ENCODE measurements around the gene TPM1.

Gene TPM1

DNA sequence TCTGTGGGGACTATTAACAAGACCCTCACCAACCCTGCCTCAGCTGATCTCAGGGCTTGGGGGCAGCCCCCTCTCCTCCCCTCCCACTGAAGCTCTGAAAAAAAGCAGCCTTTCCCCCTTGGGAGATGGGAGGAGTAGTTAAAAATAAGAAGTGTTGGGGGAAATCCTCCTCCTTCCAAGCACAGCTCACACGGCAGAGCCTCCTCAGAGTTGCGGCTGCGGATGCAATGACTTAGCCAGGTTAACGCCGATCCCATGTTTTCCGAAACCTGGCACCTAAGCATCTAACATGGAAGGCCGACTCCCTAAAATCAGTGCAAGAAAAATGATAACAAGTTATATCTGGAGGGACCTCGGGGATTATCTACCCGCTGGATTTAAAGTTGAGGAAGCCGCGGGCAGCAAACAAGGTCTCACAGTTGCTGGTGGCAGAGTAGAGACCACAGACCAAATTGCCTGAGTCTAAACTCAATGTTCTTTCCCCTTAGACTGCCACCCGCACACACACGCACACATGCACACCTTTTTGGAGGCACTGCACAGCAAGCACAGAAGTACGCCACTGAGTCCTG, 1.1 kb upstream of the TPM1 start:
- DNase-seq (ENCODE audit: low spot score) = no peak

DNA sequence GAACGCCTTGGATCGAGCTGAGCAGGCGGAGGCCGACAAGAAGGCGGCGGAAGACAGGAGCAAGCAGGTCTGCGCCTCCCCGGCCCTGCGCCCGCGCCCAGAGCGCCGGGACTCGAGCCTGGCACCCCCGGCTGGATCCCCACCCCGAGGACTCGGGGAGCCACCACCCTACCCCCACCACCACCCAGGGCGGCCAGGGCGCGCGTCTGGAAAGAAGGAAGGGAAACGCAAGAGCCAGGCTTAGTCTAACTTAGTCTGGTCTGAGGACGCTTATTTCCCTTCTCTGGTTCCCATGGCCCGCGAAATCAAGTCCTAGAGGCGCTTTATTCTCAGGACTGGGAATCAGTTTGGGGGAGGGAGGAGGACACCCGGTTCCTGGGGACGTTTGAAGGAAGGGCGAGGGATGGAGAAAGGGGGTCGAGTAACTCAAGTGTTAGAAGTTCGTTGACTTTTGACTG, 359 bp downstream of the TPM1 start:
- no peak for DNase-seq (ENCODE audit: low spot score)

DNA sequence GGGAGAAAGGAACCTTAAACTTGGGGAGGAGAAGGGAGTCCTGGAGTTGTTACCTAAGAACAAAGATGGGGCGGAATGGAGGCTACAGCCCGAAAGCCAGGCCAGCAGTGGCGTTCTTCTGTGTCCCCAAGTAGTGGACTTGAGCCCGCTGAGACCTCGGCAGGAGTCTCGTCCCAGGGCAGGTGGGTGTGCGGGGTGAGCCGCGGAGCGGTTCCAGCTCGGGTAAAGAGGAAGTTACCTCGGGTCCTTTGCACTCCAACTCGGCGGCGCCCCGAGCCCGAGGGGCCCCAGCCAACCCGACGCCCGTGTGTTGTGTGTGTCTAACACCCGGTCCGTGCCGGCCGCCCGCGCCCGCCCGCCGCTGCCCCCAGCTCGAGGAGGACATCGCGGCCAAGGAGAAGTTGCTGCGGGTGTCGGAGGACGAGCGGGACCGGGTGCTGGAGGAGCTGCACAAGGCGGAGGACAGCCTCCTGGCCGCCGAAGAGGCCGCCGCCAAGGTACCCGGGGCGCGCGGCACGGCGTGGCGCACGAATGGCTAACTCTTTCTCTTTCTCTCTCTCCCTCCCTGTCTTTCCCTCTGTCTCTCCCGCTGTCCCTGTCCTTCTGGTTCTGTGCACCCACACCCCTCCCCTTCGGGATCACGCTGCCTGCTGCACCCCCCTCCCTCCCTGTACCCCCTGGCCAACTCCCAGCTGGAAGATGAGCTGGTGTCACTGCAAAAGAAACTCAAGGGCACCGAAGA, 959 bp downstream of the TPM1 start:
- peak; percentile 11 for DNase-seq (ENCODE audit: low spot score)

DNA sequence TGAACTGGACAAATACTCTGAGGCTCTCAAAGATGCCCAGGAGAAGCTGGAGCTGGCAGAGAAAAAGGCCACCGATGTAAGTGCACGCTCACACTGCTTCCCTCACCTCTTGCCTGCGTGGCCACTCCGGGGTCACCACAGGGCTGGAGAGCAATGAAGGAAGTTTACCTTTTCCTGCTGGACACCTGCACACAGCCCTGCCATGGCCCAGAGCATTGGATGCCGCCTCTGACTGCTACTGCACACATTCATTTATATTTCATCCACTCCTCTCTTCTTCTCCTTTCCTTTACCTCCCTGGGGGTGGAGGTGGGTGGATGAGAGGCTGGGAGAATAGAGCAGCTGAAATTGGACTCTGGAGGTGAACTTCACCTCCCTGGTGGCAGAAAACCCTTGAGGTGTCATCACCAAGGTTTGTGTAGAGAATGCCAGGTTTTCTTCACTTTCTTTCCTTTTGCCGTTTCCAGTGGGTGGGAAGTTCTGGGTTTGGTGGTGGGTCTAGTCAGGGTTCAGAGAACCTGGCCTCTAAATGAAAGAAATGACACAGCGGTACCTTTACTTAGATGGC, 1.6 kb downstream of the TPM1 start:
- DNase-seq (ENCODE audit: low spot score) = no peak

DNA sequence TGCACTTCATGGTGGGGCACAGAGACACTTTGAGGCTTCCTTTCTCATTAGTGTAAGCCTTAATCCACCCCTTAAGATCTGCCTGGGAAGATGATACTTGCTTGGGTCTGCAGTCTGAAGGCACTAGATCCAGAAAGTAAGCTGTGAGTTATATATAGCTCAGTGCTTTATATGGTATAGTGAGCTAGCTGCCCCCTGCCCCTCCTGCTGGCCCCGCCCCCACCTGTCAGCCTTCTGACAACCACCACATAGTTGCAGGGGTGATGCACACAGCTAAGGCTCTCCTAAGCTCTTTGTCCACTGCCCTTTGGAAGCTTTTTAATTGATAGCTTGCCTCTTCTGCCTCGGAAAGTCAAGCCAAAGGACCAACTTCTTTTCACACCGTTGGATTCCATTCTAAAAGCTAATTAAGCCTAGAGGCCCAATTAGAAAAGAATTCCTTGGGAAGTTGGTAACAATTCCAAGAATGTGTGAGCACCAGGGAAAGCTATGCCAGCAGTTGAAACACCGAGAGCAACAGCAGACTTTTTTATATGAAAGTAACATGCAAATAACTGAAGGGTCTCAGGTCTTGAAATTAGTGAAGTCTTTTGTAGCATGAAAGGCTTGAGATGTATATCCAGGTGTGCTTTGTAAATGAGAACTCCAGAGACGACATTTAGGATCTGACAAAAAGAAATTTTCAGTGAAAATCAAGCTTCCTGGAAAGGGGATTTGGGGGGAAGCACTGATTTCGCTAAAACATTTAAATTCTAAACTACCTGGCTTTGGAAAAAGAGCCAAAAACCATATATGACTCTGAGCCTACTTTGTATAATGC, 2.3 kb downstream of the TPM1 start:
- no peak for DNase-seq (ENCODE audit: low spot score)

DNA sequence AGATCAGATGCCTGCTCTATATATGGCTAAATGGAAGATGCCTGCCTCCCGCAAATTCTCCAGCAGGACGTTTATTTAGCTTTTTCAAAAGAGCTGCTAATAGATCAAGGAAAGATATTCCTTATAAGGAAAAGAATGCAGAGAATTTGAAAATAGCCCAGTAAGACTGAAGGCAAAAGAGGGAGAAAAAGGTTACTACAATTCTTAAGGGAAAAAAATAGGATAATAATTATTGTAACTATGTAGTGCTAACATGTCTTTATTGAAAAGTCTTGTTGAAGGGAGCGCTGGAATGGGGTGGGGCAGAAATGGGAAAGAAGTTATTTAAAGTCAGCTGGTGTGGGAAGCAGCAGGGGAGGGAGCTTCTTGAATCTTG, 2.9 kb downstream of the TPM1 start:
- DNase-seq (ENCODE audit: low spot score) = no peak

DNA sequence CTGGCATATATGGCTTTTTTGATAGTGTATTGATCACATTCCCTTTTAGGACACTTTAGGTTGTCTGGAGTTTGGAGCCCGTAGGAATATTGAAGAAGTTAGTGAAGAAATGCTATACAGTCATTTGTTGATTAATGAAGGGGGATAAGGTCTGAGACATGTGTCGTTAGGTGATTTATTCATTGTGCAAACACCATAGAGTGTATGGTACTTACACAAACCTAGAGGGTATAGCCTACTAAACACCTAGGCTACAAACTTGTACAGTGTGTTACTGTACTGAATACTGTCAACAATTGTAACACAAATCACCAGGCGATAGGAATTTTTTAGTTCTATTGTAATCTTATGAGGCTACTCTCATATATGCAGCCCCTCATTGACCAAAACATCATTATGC, 3.3 kb downstream of the TPM1 start:
- no peak for DNase-seq (ENCODE audit: low spot score)

DNA sequence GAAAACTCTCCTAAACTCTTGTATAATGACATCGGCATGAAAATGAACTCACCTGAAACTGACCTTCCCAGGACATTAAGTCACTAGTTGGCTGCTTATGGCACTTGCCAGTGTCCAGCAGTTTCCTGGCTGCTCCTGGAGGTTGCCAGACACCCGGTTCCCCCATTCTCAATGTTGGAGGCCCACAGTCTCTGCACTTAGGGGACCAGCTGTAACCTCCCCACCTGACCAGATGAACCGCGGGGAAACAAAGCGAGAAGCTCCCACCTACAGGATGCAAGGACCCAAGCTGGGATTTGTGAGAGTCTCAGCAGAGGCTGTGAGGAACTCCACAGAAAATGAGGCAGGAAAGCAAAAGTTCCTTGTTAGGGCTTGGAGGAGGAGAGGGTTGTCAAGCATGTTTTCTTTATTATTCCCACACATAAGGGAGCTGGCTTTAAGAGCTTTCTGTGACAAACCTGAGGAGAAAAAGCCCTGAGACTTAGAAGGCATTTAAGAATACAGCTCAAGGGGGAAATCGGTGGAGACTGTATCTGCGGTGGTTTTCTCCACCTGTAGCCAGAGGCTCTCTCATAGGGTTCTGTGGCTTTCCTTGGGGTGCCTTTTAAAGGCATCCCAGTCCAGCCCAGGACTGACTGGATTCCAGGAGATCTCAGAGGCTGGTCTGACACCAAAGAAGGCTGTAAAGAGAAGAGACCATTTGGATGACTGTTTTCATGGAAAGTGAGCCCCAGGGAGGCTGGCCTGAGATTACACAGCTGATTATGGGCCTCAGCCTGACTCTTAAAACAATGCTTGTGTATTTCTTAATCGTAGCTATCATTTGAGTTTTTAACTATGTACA, 4.6 kb downstream of the TPM1 start:
- DNase-seq (ENCODE audit: low spot score) = no peak

DNA sequence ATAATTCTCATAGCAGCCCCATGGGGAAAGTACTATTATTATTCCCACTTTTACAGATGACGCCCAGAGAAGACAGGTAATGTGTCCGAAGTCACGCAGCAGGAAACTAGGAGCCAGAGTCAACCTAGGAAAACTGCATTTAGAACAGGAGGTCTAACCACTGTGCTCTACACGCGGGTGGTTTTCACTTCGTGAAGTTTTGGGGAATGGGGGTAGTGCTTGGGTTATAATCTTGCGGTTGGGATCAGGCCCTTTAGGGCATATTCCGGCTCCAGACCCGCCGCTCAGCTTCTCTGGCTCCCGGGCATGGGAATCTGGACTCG, 5.2 kb downstream of the TPM1 start:
- DNase-seq (ENCODE audit: low spot score) = no peak

DNA sequence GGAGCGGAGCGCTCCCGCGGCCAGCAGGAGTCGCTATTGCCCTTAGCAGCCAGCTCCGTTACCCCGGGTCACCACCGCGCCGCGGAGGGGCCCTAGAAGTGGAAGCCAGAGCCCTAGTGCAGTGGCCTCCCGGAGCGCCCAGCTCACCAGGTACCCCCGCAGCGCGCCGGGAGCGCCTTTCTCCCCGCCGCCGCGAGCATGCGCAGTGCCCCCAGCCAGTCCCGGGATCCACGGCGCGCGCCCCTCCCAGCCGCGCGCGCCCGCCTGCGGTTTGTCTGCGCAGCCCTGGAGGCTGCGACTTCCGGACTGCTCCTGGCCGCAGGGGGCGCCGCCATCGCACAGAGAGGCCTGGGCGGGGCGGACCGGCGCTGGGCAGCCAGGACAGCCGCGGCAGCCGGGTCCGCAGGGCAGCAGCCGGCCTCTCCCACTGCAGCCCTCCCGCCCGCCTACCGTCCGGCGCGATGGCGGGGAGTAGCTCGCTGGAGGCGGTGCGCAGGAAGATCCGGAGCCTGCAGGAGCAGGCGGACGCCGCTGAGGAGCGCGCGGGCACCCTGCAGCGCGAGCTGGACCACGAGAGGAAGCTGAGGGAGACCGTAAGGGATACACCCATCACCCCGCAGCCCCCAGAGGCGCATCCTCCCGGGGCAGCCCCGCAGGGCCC, 5.7 kb downstream of the TPM1 start:
- DNase-seq (ENCODE audit: low spot score) = peak; percentile 90

DNA sequence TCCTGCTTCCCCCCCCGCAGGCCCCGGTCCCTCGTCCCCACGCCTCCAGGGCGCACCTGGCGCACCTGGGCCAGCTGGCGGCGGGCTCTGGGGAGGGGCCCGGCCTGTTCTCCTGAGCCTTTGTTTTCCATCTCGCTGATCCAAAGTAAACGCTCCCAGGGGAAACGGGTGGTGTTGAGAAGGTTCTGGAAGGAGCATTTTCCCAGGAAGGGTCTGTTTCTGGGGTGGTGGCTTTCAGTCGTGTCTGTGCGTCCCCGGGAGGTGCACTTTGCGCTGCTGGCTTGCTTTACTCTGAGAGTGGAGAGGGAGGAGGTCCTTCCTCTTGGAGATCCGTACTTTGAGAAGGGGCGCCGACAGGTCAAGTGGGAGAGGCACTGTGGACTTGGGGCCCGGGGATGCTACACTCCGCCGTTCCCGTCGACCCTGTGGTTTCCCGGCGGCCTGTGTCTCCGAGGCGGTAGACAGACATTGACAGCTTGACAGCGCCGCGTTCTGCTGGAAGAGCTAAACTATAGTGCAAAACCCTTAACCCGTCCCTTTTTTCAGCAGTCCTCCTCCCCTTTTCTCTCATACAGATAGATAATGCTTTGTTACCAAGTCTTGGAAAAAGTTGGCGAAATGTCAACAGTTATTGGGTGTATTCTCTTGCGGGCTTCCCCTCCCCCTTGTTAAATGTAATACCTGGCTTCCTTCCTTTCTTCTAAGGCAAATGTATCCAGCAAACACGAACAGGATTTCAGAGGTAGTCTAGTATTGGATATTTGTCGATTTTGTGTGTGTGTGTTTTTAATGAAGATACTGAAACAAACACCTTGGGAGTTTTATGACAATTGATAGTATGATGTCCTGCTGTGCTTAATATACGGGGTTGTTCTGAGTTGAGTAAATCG, 6.5 kb downstream of the TPM1 start:
- DNase-seq (ENCODE audit: low spot score) = peak; percentile 54

DNA sequence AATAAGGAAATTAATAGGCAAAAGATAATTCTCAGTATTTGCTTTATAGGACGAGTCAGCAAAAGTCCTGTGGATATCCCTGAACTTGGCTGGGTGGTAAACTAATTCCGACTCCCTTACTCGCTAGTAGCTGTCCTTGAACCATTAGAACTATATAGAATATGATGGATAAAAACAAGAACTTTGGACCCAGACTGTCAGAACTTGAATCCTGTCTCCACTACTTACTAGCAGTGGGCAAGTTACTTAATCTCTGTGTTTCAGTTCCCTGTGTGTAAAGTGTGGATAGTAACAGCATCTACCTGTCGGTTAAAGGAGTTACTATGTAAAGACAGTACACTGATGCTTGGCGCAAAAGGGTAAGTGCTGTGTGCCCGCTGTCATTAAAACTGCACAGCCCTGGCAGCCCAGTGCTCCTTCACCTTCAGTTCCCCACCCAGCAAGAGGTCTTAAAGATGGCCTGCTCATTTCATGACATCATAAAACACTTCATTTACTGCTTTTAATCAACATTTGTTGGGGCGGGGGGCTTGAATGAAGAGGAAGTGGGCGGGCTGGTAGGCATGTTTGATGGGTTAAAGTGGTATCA, 7.3 kb downstream of the TPM1 start:
- DNase-seq (ENCODE audit: low spot score) = no peak

DNA sequence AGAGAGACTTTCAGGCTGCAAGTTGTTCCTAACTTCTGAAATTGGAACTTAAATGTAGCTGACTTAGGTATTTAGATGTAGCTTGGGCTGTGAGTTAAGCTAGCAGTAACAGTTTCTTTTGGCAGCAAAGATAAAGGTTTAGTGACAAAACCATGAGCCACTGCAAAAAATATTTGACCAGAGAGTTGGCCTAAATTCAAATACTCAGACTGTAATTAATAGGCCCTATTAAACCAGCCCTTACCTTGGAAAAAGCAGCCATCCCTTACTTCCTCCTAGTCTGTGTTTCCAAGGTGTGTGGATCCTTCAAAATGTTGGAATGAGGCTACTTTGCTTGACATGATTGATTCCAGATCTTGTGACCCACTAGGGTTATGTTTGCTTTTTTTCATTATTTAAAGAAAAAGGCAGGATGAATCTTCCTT, 8.2 kb downstream of the TPM1 start:
- DNase-seq (ENCODE audit: low spot score) = no peak

DNA sequence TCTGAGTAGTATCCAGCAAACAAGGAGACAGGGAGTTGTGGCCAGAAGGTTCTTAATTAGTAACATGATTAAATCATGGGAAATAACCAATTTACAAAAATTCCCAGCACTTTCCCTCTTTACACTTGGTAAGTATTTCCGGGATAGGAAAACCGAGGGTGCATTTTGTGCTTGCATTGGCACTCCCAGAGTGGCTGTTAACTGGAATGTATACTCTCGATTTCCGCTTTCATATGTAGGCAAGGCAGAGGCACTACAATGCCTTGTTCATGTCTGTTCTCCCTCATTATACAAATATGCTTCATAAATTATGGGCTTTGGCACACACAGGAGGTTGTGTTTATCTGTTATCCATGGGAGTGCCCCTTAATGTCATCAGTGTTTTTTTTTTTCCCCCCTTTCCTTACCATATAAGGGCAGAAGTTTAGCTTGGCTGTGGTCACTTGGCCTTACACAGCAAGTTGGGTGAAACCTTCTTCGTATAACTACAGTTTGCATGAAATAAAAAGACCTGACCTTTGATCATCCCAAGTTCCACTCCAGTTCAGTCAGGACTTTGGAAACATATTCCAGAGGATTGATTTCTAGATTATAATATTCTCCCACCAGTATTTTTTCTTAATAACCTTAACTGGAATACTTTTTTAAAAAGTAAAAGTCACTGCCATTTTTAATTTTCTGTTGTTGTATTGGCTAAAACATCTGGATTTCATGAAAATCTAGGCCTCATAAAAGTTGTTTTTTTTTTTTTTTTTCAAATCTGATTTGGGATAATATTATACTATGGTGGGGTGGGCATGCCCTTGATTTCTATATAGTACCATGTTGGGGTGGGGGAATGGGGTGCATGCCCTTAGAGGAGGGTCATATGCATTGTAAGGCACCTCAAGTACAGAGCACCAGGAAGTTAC, 8.9 kb downstream of the TPM1 start:
- DNase-seq (ENCODE audit: low spot score) = peak; percentile 90

DNA sequence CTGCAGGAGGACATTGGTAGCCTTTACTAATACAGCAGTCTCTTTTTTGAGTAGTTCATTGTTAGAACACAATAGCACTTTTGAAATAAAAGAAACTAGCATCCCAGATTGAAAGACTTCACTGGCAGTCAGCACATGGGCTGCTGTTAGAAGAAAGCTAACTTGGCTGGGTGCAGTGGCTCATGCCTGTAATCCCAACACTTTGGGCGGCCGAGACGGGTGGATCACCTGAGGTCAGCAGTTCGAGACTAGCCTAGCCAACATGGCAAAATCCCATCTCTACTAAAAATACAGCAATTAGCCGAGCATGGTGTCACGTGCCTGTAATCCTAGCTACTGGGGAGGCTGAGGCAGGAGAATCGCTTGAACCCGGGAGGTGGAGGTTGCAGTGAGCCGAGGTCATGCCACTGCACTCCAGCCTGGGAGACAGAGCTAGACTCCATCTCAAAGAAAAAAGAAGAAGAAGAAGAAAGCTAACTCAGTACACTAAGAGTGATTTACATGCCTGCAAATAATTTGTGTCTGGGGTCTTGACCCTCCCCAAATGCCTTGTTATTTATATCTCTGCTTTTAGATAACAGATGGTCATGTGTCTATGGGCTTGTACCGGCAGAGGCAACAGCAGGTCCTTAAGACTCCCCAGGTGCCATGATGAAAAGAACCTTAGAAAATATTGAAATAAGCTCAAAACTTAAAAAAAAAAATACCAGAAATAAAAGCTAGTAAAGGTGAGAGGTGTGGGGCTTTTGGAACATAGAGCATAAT, 9.7 kb downstream of the TPM1 start:
- no peak for DNase-seq (ENCODE audit: low spot score)

DNA sequence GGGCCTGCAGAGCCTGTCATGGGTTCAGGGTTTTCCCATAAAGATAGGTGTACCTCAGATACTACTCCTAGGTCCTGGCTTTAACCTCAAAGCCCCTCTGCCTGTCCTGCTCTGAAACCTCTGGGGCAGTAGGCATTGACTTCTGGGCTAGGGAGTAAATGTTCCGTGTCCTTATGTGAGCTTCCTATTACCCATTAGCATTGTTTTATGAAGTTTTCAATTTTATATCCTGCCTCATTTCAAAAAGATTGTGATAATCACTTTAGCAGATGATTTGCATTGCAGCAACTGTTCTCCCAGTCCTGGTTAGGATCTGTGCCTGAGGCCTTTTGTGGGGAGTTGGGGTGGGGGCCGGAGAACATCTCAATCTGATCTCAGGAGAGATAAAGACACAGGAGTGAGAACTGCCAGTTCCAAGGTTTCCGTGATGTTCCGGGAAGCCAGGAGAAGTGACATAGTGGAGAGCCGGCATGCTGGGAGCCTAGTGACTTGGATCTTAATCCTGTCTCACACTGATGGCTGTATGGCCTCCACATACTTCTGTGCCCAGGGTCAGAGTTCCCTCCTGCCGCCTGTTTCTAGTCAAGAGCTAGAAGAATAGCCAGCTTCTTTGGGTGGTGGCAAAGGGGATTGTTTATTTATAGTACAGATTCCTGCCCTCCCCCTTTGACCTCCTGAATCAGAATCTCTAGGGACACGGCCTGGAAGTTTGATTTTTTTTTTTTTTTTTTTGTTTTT, 10.6 kb downstream of the TPM1 start:
- DNase-seq (ENCODE audit: low spot score) = no peak

DNA sequence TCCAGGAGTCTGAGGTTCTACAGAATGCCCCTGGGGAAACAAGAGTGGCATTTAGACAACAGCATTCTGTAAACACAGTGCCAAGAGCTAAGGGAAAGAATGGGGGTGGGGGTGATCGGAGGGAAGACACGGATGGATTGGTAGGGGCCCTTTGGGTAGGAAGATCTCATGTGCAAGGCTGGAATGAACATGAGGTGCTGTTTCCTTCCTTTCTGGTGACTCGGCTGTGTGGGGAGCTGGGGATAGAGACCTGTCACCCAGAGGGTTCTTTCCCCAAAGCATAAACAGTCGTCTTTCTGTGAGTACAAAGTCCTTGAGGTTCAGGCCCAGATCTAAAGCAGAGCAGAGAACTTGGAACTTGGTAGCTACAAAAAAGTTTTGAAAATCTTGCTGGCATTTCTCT, 11.7 kb downstream of the TPM1 start:
- no peak for DNase-seq (ENCODE audit: low spot score)

DNA sequence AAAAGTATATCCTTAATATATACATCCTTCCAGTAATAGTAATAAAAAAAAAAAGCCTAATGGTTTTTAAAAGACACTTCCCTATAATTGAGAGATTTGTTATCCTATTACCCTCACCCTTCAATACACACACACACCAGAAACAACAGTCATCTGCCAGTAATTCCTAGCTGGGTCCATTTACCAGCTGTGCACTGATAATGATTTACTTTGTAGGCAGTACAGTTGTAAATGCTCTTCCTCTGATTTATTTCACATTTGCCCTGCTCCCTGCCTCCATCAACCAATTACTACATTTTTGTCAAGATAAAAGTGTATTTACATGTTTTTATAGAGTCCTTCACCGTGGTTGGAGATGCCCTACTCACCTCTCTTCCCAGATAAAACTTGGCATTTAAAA, 12.4 kb downstream of the TPM1 start:
- DNase-seq (ENCODE audit: low spot score) = no peak
